Gastroesophageal sphincter (tissue), 4 donors: ENCODE measurements around the gene CSNK1A1L. TPM values are rescaled to one million over a fixed set of nuclear protein-coding genes. Genes with fewer than 3 reads are reported as not detected.

Source experiments
- ATAC-seq: fragments of 150-250 bp; one replicate; pipeline ENCODE4 v1.9.1; 2016; ENCODE audit warnings: mild to moderate bottlenecking, moderate library complexity
- H3K27ac ChIP-seq, 4 donors: fragments of 200-600 bp; sonication (generic) in 3 of 4; 1 replicate in 3 of 4; 2 replicates in 1 of 4; pipeline ENCODE4 v1.5.1; 2016 to 2019
- H3K27me3 ChIP-seq: fragments of 200-600 bp; sonication (generic); one replicate; pipeline ENCODE4 v1.5.1; 2019
- H3K36me3 ChIP-seq, 2 donors: fragments of 200-600 bp; sonication (generic); one replicate each; pipeline ENCODE4 v1.5.1; 2019; ENCODE audit warnings: control low read depth in 1 of 2
- H3K4me1 ChIP-seq, 3 donors: fragments of 200-600 bp; sonication (generic); 1 replicate in 2 of 3; 2 replicates in 1 of 3; pipeline ENCODE4 v1.5.1; 2016 to 2019; ENCODE audit warnings: control low read depth in 2 of 3
- H3K4me3 ChIP-seq, 2 donors: fragments of 200-600 bp; sonication (generic); one replicate each; pipeline ENCODE4 v1.5.1; 2019; ENCODE audit warnings: mild to moderate bottlenecking in 1 of 2, moderate library complexity in 1 of 2
- H3K9me3 ChIP-seq, 3 donors: fragments of 200-600 bp; sonication (generic); one replicate each; pipeline ENCODE4 v1.5.1; 2017 to 2019; ENCODE audit warnings: control low read depth in 2 of 3
- CTCF ChIP-seq, 4 experiments: fragments of 200-600 bp in 2 of 4; fragments of 450-650 bp in 2 of 4; sonication (generic) in 1 of 4; IDR thresholded peaks; one replicate each; pipeline ENCODE4 v1.5.1; 2017 to 2019; ENCODE audit warnings: antibody characterized with exemption in 4 of 4, mild to moderate bottlenecking in 2 of 4, moderate library complexity in 2 of 4
- EP300 ChIP-seq: sonication (generic); formaldehyde crosslinking; IDR thresholded peaks from one replicate; pipeline ENCODE4 v1.6.1; 2017; ENCODE audit warnings: antibody characterized with exemption, mild to moderate bottlenecking
- POLR2A ChIP-seq, 2 donors: fragments of 450-650 bp; IDR thresholded peaks; one replicate each; pipeline ENCODE4 v1.6.1; 2017; ENCODE audit warnings: antibody characterized with exemption in 2 of 2, mild to moderate bottlenecking in 2 of 2, moderate library complexity in 1 of 2
- POLR2AphosphoS5 ChIP-seq: sonication (generic); formaldehyde crosslinking; IDR thresholded peaks from one replicate; pipeline ENCODE4 v1.6.1; 2017; ENCODE audit warnings: antibody characterized with exemption
- WGBS, 2 donors: methylation state at CpG; one replicate each; pipeline ENCODE4 v1.1.5; 2018; ENCODE audit warnings: low coverage in 1 of 2; 5-methylcytosine and 5-hydroxymethylcytosine counted together
- total RNA-seq, 4 donors: library from RNA; depleted of rRNA; stranded (reverse); fragments of >200 nt; gene quantifications; one replicate each; pipeline ENCODE4 v1.1.0, GENCODE V29; 2016

Gene CSNK1A1L
- total RNA-seq, 4 donors from 2014 or later: 0.12 TPM; not detected in 3

DNA sequence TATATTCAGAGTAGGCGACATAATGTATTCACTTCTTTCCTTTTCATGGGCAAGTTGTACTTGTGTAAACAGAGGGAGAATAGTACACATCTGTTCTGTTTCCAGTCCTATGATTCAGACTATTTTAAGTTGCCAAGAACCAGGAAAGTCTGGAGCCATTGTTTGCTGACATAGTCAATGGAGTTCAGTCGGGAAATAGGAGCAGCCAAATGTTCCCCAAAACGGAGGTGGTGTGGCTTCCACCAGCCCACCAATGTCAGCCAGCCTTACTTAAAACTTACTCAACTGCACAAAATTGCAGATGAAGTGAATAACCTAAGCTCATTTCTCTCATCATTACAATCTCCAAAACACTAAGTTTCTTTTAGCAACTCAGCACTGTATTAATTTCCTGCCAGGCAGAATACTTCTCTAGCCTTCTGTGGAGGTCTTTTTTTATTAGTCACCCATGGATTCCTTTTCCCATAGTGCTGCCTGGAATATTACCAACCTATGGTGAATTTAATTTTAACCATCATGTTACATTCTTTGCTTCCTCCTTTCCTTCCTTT is 22.3 kb upstream of the CSNK1A1L start:
- TF ChIP-seq POLR2AphosphoS5 (peak; percentile 64), EP300 (no peak)
- WGBS, 2 donors: 16 to 23% methylated on average over 3 of the region's 3 CpGs
- H3K9me3 ChIP-seq: no peaks in the 10 kb centered on the region
- H3K27me3 ChIP-seq: no peaks in the 10 kb centered on the region
- peak overlapping the region in 1 of 4 donors; percentile 37 for H3K27ac ChIP-seq
- no peak overlapping the region for H3K4me3 ChIP-seq
- H3K4me1 ChIP-seq: peaks cover 0 to 15% (median 0%) of the 10 kb centered on the region in 3 donors
- H3K36me3 ChIP-seq: no peaks in the 10 kb centered on the region
- ATAC-seq: peak; percentile 82

DNA sequence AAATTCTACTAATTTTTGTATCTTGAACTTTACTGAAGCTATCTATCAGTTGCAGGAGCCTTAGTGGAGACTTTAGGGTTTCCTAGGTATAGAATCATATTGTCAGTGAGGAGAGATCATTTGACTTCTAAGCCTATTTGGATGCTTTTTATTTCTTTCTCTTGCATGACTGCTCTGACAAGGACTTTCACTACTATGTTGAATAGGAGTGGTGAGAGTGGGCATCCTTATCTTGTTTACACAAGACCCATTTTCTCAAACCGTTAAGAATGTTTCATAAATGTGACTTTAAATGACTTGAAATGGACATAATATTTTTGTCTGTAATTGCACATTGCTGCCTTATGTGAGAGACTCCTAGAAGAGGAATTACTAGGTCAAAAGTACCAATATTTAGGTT is 17.9 kb upstream of the CSNK1A1L start:
- H3K36me3 ChIP-seq: no peaks in the 10 kb centered on the region
- H3K9me3 ChIP-seq: no peaks in the 10 kb centered on the region
- H3K4me3 ChIP-seq: no peak overlapping the region
- TF ChIP-seq EP300 (no peak), POLR2AphosphoS5 (no peak), POLR2A (IDR thresholded peaks at IDR 0.05) (no peak)
- no peak for ATAC-seq
- no peak overlapping the region for H3K27ac ChIP-seq
- WGBS, 2 donors: 50 to 77% methylated on average over 1 of the region's 1 CpG
- no peaks in the 10 kb centered on the region for H3K27me3 ChIP-seq
- H3K4me1 ChIP-seq: peaks cover 0 to 18% (median 0%) of the 10 kb centered on the region in 3 donors

DNA sequence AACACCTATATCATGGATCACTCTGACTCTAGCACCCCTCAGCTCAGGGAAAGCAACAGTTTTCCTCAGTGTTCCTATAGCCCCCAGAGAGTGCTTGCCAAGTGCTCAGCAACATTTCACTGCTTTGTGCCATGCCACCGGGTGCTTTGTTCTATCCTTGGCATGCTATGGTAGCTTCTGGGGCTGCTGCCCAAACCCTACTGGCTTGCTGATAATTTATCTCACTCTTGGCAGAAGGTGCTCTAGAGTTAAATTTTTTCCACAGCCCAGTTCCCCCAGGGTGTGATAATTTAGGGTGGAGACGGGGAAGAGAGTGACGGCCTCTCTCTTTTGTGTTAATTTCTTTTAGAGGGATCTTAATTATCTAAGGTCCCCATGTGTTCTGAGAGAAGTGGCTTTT is 12.6 kb upstream of the CSNK1A1L start:
- 0 to 8% methylated on average over 2 to 3 of the region's 3 CpGs for WGBS, 2 donors
- TF ChIP-seq CTCF (IDR thresholded peaks at IDR 0.05) (no peak), EP300 (no peak), POLR2A (IDR thresholded peaks at IDR 0.05) (no peak), POLR2AphosphoS5 (no peak)
- no peaks in the 10 kb centered on the region for H3K36me3 ChIP-seq
- no peak for ATAC-seq
- H3K27me3 ChIP-seq: no peaks in the 10 kb centered on the region
- peaks cover 0 to 8% (median 0%) of the 10 kb centered on the region in 3 donors for H3K4me1 ChIP-seq
- H3K27ac ChIP-seq: no peak overlapping the region
- no peaks in the 10 kb centered on the region for H3K9me3 ChIP-seq
- no peak overlapping the region for H3K4me3 ChIP-seq

DNA sequence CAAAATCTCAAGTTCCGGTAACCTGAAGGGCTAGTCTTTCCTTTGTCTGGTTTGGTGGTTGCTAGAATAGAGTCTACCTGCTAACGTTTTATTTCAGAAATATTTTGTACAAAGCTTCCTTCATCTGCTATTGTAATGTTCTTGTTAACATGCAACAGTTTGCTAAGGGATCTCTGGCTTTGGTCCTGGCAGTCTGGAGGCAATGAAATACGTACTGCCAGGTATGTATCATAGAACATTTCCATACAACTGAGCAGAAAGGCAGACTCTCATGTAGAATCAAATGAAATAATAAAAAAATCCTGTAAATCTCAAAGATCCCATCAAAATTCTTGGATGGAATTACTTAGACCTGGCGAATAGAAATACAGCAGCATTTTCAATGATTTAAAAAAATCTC is 8.8 kb upstream of the CSNK1A1L start:
- Histone ChIP-seq H3K4me3 (no peak overlapping the region), H3K36me3 (no peaks in the 10 kb centered on the region), H3K4me1 (peaks cover 0 to 16% (median 0%) of the 10 kb centered on the region in 3 donors), H3K27me3 (no peaks in the 10 kb centered on the region), H3K27ac (no peak overlapping the region), H3K9me3 (no peaks in the 10 kb centered on the region)
- WGBS, 2 donors: 85 to 89% methylated on average over 3 to 4 of the region's 4 CpGs
- no peak for ATAC-seq
- TF ChIP-seq POLR2AphosphoS5 (no peak), POLR2A (IDR thresholded peaks at IDR 0.05) (no peak), CTCF (IDR thresholded peaks at IDR 0.05) (no peak)

DNA sequence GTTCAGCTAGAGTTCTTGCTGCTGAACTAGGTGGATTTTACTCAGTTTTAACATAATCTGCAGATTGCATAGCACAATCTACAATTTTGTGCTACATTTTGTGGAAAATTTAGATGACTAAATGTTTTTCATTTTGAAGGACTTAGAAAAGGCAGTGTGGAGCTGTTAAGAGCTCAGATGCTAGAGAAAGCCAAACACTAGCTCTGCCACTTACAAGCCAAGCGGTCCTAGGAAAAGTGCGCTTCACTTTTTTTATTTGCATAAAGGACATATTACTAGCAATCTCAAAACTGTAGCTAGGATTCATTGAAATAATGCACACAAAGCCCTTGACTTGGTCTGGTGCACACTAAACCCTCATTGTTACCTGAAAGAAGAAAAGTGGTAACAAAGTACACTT is 8.1 kb upstream of the CSNK1A1L start:
- WGBS, 2 donors: 89 to 100% methylated on average over 2 of the region's 2 CpGs
- H3K27ac ChIP-seq: no peak overlapping the region
- no peak for TF ChIP-seq POLR2AphosphoS5
- TF ChIP-seq CTCF (IDR thresholded peaks at IDR 0.05): no peak
- TF ChIP-seq POLR2A (IDR thresholded peaks at IDR 0.05): no peak
- no peak for TF ChIP-seq EP300
- no peak for ATAC-seq
- H3K9me3 ChIP-seq: no peaks in the 10 kb centered on the region
- H3K27me3 ChIP-seq: no peaks in the 10 kb centered on the region
- no peak overlapping the region for H3K4me3 ChIP-seq
- peaks cover 0 to 20% (median 0%) of the 10 kb centered on the region in 3 donors for H3K4me1 ChIP-seq
- H3K36me3 ChIP-seq: no peaks in the 10 kb centered on the region

DNA sequence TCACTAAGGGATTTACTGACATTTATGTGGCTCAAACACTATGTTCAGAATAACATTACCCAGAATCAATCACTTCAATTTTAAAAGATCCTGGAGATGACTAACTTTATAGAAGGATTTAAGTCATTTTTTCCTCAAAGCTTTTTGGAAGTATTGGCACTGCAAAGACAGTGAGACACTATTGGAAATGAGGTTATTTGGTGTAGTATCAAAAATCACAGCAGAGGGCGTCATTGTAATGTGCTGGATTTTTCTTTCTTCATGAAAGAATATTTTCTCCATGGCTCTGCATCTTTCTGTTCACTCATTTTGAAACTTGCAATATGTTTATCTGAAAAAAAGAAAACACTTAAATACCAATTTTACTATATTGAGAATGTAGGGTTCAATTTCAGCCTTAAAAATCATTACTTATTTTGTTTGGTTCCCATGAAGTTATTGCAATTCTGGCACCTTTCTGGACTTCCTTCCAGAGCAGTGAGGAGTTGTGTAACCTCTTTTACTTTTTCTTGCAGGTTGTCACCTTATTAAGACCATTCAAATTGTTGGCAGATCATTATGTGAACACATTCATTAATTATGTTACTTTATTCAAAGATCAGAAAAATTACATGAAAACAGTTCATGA is 3.7 kb upstream of the CSNK1A1L start:
- Histone ChIP-seq H3K4me1 (peaks cover 0 to 21% (median 0%) of the 10 kb centered on the region in 3 donors), H3K36me3 (no peaks in the 10 kb centered on the region), H3K27me3 (no peaks in the 10 kb centered on the region), H3K4me3 (no peak overlapping the region), H3K27ac (no peak overlapping the region), H3K9me3 (no peaks in the 10 kb centered on the region)
- TF ChIP-seq CTCF (IDR thresholded peaks at IDR 0.05) (peak; percentile 21 to 63 (median 60)), POLR2A (IDR thresholded peaks at IDR 0.05) (no peak), POLR2AphosphoS5 (no peak)
- ATAC-seq: no peak
- 0 to 4% methylated on average over 1 of the region's 1 CpG for WGBS, 2 donors
